HEK293T (cell line): Measurements from ENCODE around the gene CMPK2.

ENCODE experiments used
- CTCF ChIA-PET: fragments of 350-600 bp; formaldehyde crosslinking; extraction: SDS; loops from one replicate; lab custom pipeline; 2021; ENCODE audit warnings: antibody characterized with exemption, inconsistent platforms; lab: Yijun Ruan, JAX
- POLR2A ChIA-PET: fragments of 350-600 bp; formaldehyde crosslinking; extraction: SDS; loops from one replicate; lab custom pipeline; 2020; ENCODE audit warnings: antibody characterized with exemption, inconsistent platforms; lab: Yijun Ruan, JAX
- DNase-seq: peaks from one replicate; pipeline ENCODE4 v3.0.0; 2012; ENCODE audit warnings: mixed read lengths; ENCODE audit errors: extremely low spot score
- ARNT ChIP-seq: fragments of 450-650 bp; IDR thresholded peaks from 2 replicates; pipeline ENCODE4 v1.6.1; 2017; ENCODE audit warnings: mild to moderate bottlenecking
- BHLHE40 ChIP-seq: fragments of 450-650 bp; IDR thresholded peaks from 2 replicates; pipeline ENCODE4 v1.6.1; 2016; ENCODE audit warnings: mild to moderate bottlenecking, moderate library complexity, borderline replicate concordance
- CTBP1 ChIP-seq: fragments of 450-650 bp; IDR thresholded peaks from 2 replicates; pipeline ENCODE4 v1.6.1; 2016; ENCODE audit warnings: borderline replicate concordance
- ELF4 ChIP-seq: fragments of 450-650 bp; IDR thresholded peaks from 2 replicates; pipeline ENCODE4 v1.6.1; 2017; ENCODE audit warnings: antibody characterized with exemption
- FOXA1 ChIP-seq: fragments of 450-650 bp; IDR thresholded peaks from 2 replicates; pipeline ENCODE4 v1.6.1; 2016; ENCODE audit warnings: mild to moderate bottlenecking
- FOXK2 ChIP-seq: fragments of 450-650 bp; IDR thresholded peaks from 2 replicates; pipeline ENCODE4 v1.6.1; 2016; ENCODE audit warnings: mild to moderate bottlenecking
- FOXM1 ChIP-seq: fragments of 450-650 bp; IDR thresholded peaks from 2 replicates; pipeline ENCODE4 v1.6.1; 2017; ENCODE audit warnings: mild to moderate bottlenecking, borderline replicate concordance
- HDGF ChIP-seq: fragments of 450-650 bp; IDR thresholded peaks from 2 replicates; pipeline ENCODE4 v1.6.1; 2017; ENCODE audit warnings: antibody characterized with exemption, borderline replicate concordance
- L3MBTL2 ChIP-seq: fragments of 450-650 bp; conservative IDR thresholded peaks from 2 replicates; pipeline ENCODE4 v1.6.1; 2016; ENCODE audit warnings: mild to moderate bottlenecking
- LEF1 ChIP-seq: fragments of 450-650 bp; IDR thresholded peaks from 2 replicates; pipeline ENCODE4 v1.6.1; 2017; ENCODE audit warnings: mild to moderate bottlenecking, borderline replicate concordance
- NFRKB ChIP-seq: fragments of 450-650 bp; IDR thresholded peaks from 2 replicates; pipeline ENCODE4 v1.6.1; 2016; ENCODE audit warnings: mild to moderate bottlenecking, moderate library complexity
- PKNOX1 ChIP-seq: fragments of 450-650 bp; IDR thresholded peaks from 2 replicates; pipeline ENCODE4 v1.6.1; 2016
- SP1 ChIP-seq: fragments of 450-650 bp; IDR thresholded peaks from 2 replicates; pipeline ENCODE4 v1.6.1; 2017
- SUZ12 ChIP-seq: fragments of 450-650 bp; IDR thresholded peaks from 2 replicates; pipeline ENCODE4 v1.6.1; 2016; ENCODE audit warnings: mild to moderate bottlenecking
- TARDBP ChIP-seq: fragments of 450-650 bp; IDR thresholded peaks from 2 replicates; pipeline ENCODE4 v1.6.1; 2016
- ZNF384 ChIP-seq: fragments of 450-650 bp; IDR thresholded peaks from 2 replicates; pipeline ENCODE4 v1.6.1; 2016

The CMPK2 gene

GRCh38 chr2:6881046-6881445 lies 15.3 kb upstream of the CMPK2 start:
- no peak for DNase-seq
- TF ChIP-seq L3MBTL2 (no peak), HDGF (no peak), PKNOX1 (peak; percentile 90)
- CTCF ChIA-PET = no interaction called here
- POLR2A ChIA-PET = no interaction called here

- POLR2A ChIA-PET = no interaction called here
- CTCF ChIA-PET = no interaction called here
- DNase-seq = no peak
- no peak for TF ChIP-seq CTBP1
- TF ChIP-seq LEF1 = no peak
- TF ChIP-seq SP1 = no peak
- TF ChIP-seq ELF4 = no peak
- TF ChIP-seq TARDBP = no peak
- TF ChIP-seq FOXK2 = no peak
- TF ChIP-seq FOXA1 = no peak
- TF ChIP-seq ZNF384 = no peak
- TF ChIP-seq NFRKB = no peak
- TF ChIP-seq L3MBTL2 = no peak
- TF ChIP-seq PKNOX1 = no peak
- TF ChIP-seq HDGF = no peak
- no peak for TF ChIP-seq FOXM1
- TF ChIP-seq ARNT = no peak
- no peak for TF ChIP-seq SUZ12
- no peak for TF ChIP-seq BHLHE40
Measured at GRCh38 chr2:6880200-6880733, 14.6 kb upstream of the CMPK2 start.

GRCh38 chr2:6879011-6879410 lies 13.3 kb upstream of the CMPK2 start:
- TF ChIP-seq NFRKB = no peak
- TF ChIP-seq ELF4 = no peak
- ChIA-PET POLR2A (no interaction called here), CTCF (no interaction called here)
- DNase-seq = no peak

GRCh38 chr2:6878549-6878948 lies 12.8 kb upstream of the CMPK2 start:
- ChIA-PET POLR2A (no interaction called here), CTCF (no interaction called here)
- TF ChIP-seq HDGF (no peak), FOXK2 (no peak), ARNT (no peak), BHLHE40 (no peak), L3MBTL2 (no peak), ELF4 (no peak), ZNF384 (no peak), LEF1 (no peak), FOXM1 (no peak), NFRKB (no peak), FOXA1 (no peak), PKNOX1 (no peak), CTBP1 (no peak), TARDBP (no peak), SP1 (no peak), SUZ12 (no peak)
- no peak for DNase-seq

GRCh38 chr2:6877402-6878304 lies 11.9 kb upstream of the CMPK2 start, which contains the start of gene RSAD2:
TSS of gene RSAD2 (plus strand) at chr2:6877777. CDS start at chr2:6877801, 24 bp downstream.
- CTCF ChIA-PET = interaction anchor here (0.5 kb wide), 1 partner anchor 208 kb away, joined by 3 read pairs; no protein-coding TSS in a partner anchor
- POLR2A ChIA-PET = no interaction called here
- no peak for TF ChIP-seq L3MBTL2
- no peak for TF ChIP-seq SP1
- no peak for TF ChIP-seq FOXA1
- TF ChIP-seq NFRKB = no peak
- DNase-seq = no peak

- ChIA-PET POLR2A (no interaction called here), CTCF (no interaction called here)
- DNase-seq = no peak
- no peak for TF ChIP-seq BHLHE40
- no peak for TF ChIP-seq CTBP1
- no peak for TF ChIP-seq FOXA1
- no peak for TF ChIP-seq ZNF384
- TF ChIP-seq ARNT = no peak
- TF ChIP-seq NFRKB = no peak
- TF ChIP-seq LEF1 = no peak
Measured at GRCh38 chr2:6876309-6876708, 10.6 kb upstream of the CMPK2 start.

GRCh38 chr2:6874032-6874431 lies 8.3 kb upstream of the CMPK2 start:
- TF ChIP-seq SUZ12 (no peak), L3MBTL2 (no peak), FOXK2 (no peak), BHLHE40 (no peak), FOXM1 (no peak), SP1 (no peak)
- ChIA-PET POLR2A (no interaction called here), CTCF (no interaction called here)
- no peak for DNase-seq
